NCI-H1105 treated with DMSO at 0.1 percent for 48 hours (cell line): ENCODE data around the gene ENOX1.
"Not testable (repeated sequence)": the region's sequence is repeated elsewhere in the genome, so short reads cannot be mapped to it uniquely, and the experiment has no call there.

Experiments used
- DNase-seq: peaks from one replicate; lab custom pipeline; 2025; lab: John Stamatoyannopoulos, UW

ENOX1 gene

GRCh38 chr13:43356567-43356966 is 430.2 kb downstream of the ENOX1 start:
- DNase-seq = no peak

- DNase-seq = no peak
Measured at GRCh38 chr13:43355774-43356173, 431.0 kb downstream of the ENOX1 start.

- no peak for DNase-seq
Measured at GRCh38 chr13:43354153-43354945, 432.4 kb downstream of the ENOX1 start.

- no peak for DNase-seq
Measured at GRCh38 chr13:43353631-43354030, 433.1 kb downstream of the ENOX1 start.

GRCh38 chr13:43351612-43352011 is 435.2 kb downstream of the ENOX1 start:
- not testable (repeated sequence) for DNase-seq

- no peak for DNase-seq
Measured at GRCh38 chr13:43348397-43348796, 438.4 kb downstream of the ENOX1 start.

GRCh38 chr13:43347877-43348276 is 438.9 kb downstream of the ENOX1 start:
- DNase-seq = no peak

- no peak for DNase-seq
Measured at GRCh38 chr13:43346427-43346826, 440.3 kb downstream of the ENOX1 start.

- peak; percentile 39 for DNase-seq
Measured at GRCh38 chr13:43343645-43344044, 443.1 kb downstream of the ENOX1 start.

- DNase-seq = no peak
Measured at GRCh38 chr13:43339805-43340550, 446.8 kb downstream of the ENOX1 start.

- no peak for DNase-seq
Measured at GRCh38 chr13:43339145-43339804, 447.5 kb downstream of the ENOX1 start.

GRCh38 chr13:43335764-43336163 is 451.0 kb downstream of the ENOX1 start:
- DNase-seq = no peak

GRCh38 chr13:43333176-43333575 is 453.6 kb downstream of the ENOX1 start:
- peak; percentile 57 for DNase-seq

GRCh38 chr13:43331672-43332071 is 455.1 kb downstream of the ENOX1 start:
- DNase-seq = no peak

- no peak for DNase-seq
Measured at GRCh38 chr13:43329702-43330101, 457.1 kb downstream of the ENOX1 start.

- no peak for DNase-seq
Measured at GRCh38 chr13:43328907-43329306, 457.9 kb downstream of the ENOX1 start.

GRCh38 chr13:43326100-43326499 is 460.7 kb downstream of the ENOX1 start:
- DNase-seq = no peak

- no peak for DNase-seq
Measured at GRCh38 chr13:43325636-43326035, 461.1 kb downstream of the ENOX1 start.

GRCh38 chr13:43324129-43324528 is 462.6 kb downstream of the ENOX1 start:
- no peak for DNase-seq

- no peak for DNase-seq
Measured at GRCh38 chr13:43319617-43320444, 466.9 kb downstream of the ENOX1 start.

- peak; percentile 51 for DNase-seq
Measured at GRCh38 chr13:43316946-43317353, 469.8 kb downstream of the ENOX1 start.

- DNase-seq = no peak
Measured at GRCh38 chr13:43316281-43316680, 470.5 kb downstream of the ENOX1 start.
